ENCODE measurements around the gene CCNI2.

Gene CCNI2

GRCh38 chr5:132761321-132762240 lies 14.4 kb downstream of the CCNI2 start:
- H3K27ac ChIP-seq (ENCODE audit: low read length): no peak overlapping the region
- H3K9me3 ChIP-seq (ENCODE audit: control insufficient read depth, low read depth, low read length): no peaks in the 10 kb centered on the region
- no peaks in the 10 kb centered on the region for H3K4me1 ChIP-seq (ENCODE audit: control insufficient read depth, low read depth, low read length)
- no peaks in the 10 kb centered on the region for H3K27me3 ChIP-seq (ENCODE audit: control insufficient read depth, insufficient read depth, low read length)
- no peaks in the 10 kb centered on the region for H3K36me3 ChIP-seq (ENCODE audit: control insufficient read depth, low read depth, low read length)
- H3K9ac ChIP-seq (ENCODE audit: low read length): no peak overlapping the region
- H3K4me3 ChIP-seq (ENCODE audit: low read length): no peak overlapping the region

DNA sequence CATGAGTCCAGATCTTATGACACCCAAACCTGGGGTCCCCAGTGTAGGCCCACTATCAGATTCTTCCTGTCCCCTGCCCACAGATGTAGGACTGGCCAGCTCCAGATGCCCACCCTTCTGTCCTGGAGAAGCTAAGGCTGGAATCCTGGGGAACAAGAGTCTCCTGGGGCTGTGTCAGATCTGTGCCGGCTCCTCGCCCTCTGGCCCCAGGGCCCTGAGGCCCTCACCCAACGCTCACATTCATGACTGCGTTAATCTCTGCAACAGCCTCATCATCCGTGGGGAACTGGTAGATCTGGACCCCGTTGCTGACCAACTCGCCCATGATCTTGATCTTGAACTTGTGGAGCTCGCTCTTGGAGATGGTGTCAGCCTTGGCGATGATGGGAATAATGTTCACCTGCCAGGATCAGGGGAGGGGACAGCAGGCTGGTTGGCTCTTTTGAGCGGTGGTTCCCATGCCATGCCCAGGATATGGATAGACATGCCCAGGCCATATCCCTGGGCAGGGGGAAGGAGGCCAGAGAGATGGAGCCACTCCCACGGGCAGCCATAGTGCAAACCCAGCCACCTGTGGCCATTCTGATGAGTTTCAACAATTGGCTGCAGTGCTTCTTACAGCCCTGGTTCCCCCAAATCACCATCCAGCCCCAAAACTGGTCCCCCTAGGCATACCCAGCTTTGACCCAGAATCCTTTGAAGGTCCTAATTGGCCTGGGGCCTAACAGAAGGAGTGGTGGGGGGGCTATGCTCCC lies 15.2 kb downstream of the CCNI2 start:
- Histone ChIP-seq H3K27me3 (ENCODE audit: control insufficient read depth, insufficient read depth, low read length) (no peaks in the 10 kb centered on the region), H3K4me1 (ENCODE audit: control insufficient read depth, low read depth, low read length) (no peaks in the 10 kb centered on the region), H3K4me3 (ENCODE audit: low read length) (no peak overlapping the region), H3K36me3 (ENCODE audit: control insufficient read depth, low read depth, low read length) (no peaks in the 10 kb centered on the region), H3K9me3 (ENCODE audit: control insufficient read depth, low read depth, low read length) (no peaks in the 10 kb centered on the region), H3K27ac (ENCODE audit: low read length) (no peak overlapping the region), H3K9ac (ENCODE audit: low read length) (no peak overlapping the region)

GRCh38 chr5:132763181-132764036 lies 16.2 kb downstream of the CCNI2 start:
- H3K27me3 ChIP-seq (ENCODE audit: control insufficient read depth, insufficient read depth, low read length): no peaks in the 10 kb centered on the region
- H3K9me3 ChIP-seq (ENCODE audit: control insufficient read depth, low read depth, low read length): no peaks in the 10 kb centered on the region
- H3K4me3 ChIP-seq (ENCODE audit: low read length): no peak overlapping the region
- H3K9ac ChIP-seq (ENCODE audit: low read length): no peak overlapping the region
- no peaks in the 10 kb centered on the region for H3K4me1 ChIP-seq (ENCODE audit: control insufficient read depth, low read depth, low read length)
- no peaks in the 10 kb centered on the region for H3K36me3 ChIP-seq (ENCODE audit: control insufficient read depth, low read depth, low read length)
- H3K27ac ChIP-seq (ENCODE audit: low read length): no peak overlapping the region

- H3K9me3 ChIP-seq (ENCODE audit: control insufficient read depth, low read depth, low read length): no peaks in the 10 kb centered on the region
- H3K9ac ChIP-seq (ENCODE audit: low read length): no peak overlapping the region
- H3K27me3 ChIP-seq (ENCODE audit: control insufficient read depth, insufficient read depth, low read length): no peaks in the 10 kb centered on the region
- H3K27ac ChIP-seq (ENCODE audit: low read length): no peak overlapping the region
- no peaks in the 10 kb centered on the region for H3K4me1 ChIP-seq (ENCODE audit: control insufficient read depth, low read depth, low read length)
- no peaks in the 10 kb centered on the region for H3K36me3 ChIP-seq (ENCODE audit: control insufficient read depth, low read depth, low read length)
- H3K4me3 ChIP-seq (ENCODE audit: low read length): no peak overlapping the region
Observed at GRCh38 chr5:132764051-132764450, 16.8 kb downstream of the CCNI2 start.

- Histone ChIP-seq H3K9ac (ENCODE audit: low read length) (no peak overlapping the region), H3K36me3 (ENCODE audit: control insufficient read depth, low read depth, low read length) (no peaks in the 10 kb centered on the region), H3K27me3 (ENCODE audit: control insufficient read depth, insufficient read depth, low read length) (no peaks in the 10 kb centered on the region)
Observed at GRCh38 chr5:132764671-132765238, 17.5 kb downstream of the CCNI2 start.

DNA sequence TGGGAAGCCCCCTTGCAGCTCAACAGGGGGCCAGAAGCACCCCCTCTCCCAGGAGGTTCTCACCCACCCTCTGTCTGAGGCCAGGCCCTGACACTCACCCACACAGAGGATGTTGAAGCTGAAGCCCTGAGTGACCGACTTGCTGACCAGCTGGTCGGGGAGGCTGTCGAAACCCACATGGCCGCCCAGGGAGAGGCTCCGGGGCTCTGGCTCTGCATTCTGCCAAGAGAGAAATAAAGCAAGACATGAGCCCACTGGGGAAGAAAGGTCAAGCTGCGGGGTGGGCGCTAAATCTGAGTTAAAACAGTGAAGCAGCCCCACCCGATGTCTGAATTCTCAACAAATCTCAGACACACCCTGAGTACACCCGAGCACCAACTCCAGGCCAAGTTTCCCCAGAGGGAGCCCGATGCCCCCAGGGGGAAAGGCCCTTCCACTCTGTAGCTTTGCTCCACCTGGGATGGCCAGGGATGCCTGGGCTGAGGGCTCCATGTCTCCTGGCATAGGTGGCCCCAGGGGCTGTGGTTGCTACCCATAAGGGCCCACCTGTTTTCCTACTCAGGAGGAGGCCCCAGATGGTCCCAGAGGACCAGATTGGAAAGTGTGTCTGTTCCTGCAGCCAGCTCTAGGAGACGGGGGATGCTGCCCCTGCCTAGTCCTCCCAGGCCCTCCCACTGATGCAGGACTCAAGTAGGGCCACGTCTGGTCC lies 18.2 kb downstream of the CCNI2 start:
- no peaks in the 10 kb centered on the region for H3K36me3 ChIP-seq (ENCODE audit: control insufficient read depth, low read depth, low read length)
- peaks cover under 1% of the 10 kb centered on the region for H3K4me1 ChIP-seq (ENCODE audit: control insufficient read depth, low read depth, low read length)

More at GRCh38 chr5:132764671-132765238, 17.5 kb downstream of the CCNI2 start:
- Histone ChIP-seq H3K9me3 (ENCODE audit: control insufficient read depth, low read depth, low read length) (no peaks in the 10 kb centered on the region), H3K27ac (ENCODE audit: low read length) (no peak overlapping the region), H3K4me1 (ENCODE audit: control insufficient read depth, low read depth, low read length) (no peaks in the 10 kb centered on the region), H3K4me3 (ENCODE audit: low read length) (no peak overlapping the region)

GRCh38 chr5:132766020-132766805 lies 19.0 kb downstream of the CCNI2 start:
- Histone ChIP-seq H3K4me3 (ENCODE audit: low read length) (no peak overlapping the region), H3K36me3 (ENCODE audit: control insufficient read depth, low read depth, low read length) (no peaks in the 10 kb centered on the region), H3K9ac (ENCODE audit: low read length) (no peak overlapping the region), H3K27ac (ENCODE audit: low read length) (no peak overlapping the region), H3K27me3 (ENCODE audit: control insufficient read depth, insufficient read depth, low read length) (no peaks in the 10 kb centered on the region), H3K9me3 (ENCODE audit: control insufficient read depth, low read depth, low read length) (no peaks in the 10 kb centered on the region), H3K4me1 (ENCODE audit: control insufficient read depth, low read depth, low read length) (peaks cover 5% of the 10 kb centered on the region)

More for the DNA sequence above, 18.2 kb downstream of the CCNI2 start:
- Histone ChIP-seq H3K27ac (ENCODE audit: low read length) (no peak overlapping the region), H3K9me3 (ENCODE audit: control insufficient read depth, low read depth, low read length) (no peaks in the 10 kb centered on the region), H3K9ac (ENCODE audit: low read length) (no peak overlapping the region), H3K27me3 (ENCODE audit: control insufficient read depth, insufficient read depth, low read length) (no peaks in the 10 kb centered on the region), H3K4me3 (ENCODE audit: low read length) (no peak overlapping the region)

GRCh38 chr5:132766806-132767055 lies 19.5 kb downstream of the CCNI2 start:
- Histone ChIP-seq H3K9me3 (ENCODE audit: control insufficient read depth, low read depth, low read length) (no peaks in the 10 kb centered on the region), H3K27ac (ENCODE audit: low read length) (no peak overlapping the region), H3K27me3 (ENCODE audit: control insufficient read depth, insufficient read depth, low read length) (no peaks in the 10 kb centered on the region), H3K9ac (ENCODE audit: low read length) (no peak overlapping the region), H3K4me1 (ENCODE audit: control insufficient read depth, low read depth, low read length) (peaks cover 8% of the 10 kb centered on the region), H3K4me3 (ENCODE audit: low read length) (no peak overlapping the region), H3K36me3 (ENCODE audit: control insufficient read depth, low read depth, low read length) (no peaks in the 10 kb centered on the region)

- Histone ChIP-seq H3K27me3 (ENCODE audit: control insufficient read depth, insufficient read depth, low read length) (no peaks in the 10 kb centered on the region), H3K4me3 (ENCODE audit: low read length) (no peak overlapping the region), H3K9me3 (ENCODE audit: control insufficient read depth, low read depth, low read length) (no peaks in the 10 kb centered on the region)
Observed at GRCh38 chr5:132767150-132767549, 19.9 kb downstream of the CCNI2 start.

GRCh38 chr5:132768485-132768868 lies 21.3 kb downstream of the CCNI2 start:
- H3K36me3 ChIP-seq (ENCODE audit: control insufficient read depth, low read depth, low read length): no peaks in the 10 kb centered on the region
- H3K4me1 ChIP-seq (ENCODE audit: control insufficient read depth, low read depth, low read length): peaks cover 12% of the 10 kb centered on the region
- no peaks in the 10 kb centered on the region for H3K9me3 ChIP-seq (ENCODE audit: control insufficient read depth, low read depth, low read length)
- H3K27me3 ChIP-seq (ENCODE audit: control insufficient read depth, insufficient read depth, low read length): no peaks in the 10 kb centered on the region
- H3K4me3 ChIP-seq (ENCODE audit: low read length): no peak overlapping the region
- no peak overlapping the region for H3K27ac ChIP-seq (ENCODE audit: low read length)
- H3K9ac ChIP-seq (ENCODE audit: low read length): no peak overlapping the region

More at GRCh38 chr5:132767150-132767549, 19.9 kb downstream of the CCNI2 start:
- Histone ChIP-seq H3K4me1 (ENCODE audit: control insufficient read depth, low read depth, low read length) (peaks cover 12% of the 10 kb centered on the region), H3K9ac (ENCODE audit: low read length) (no peak overlapping the region), H3K27ac (ENCODE audit: low read length) (no peak overlapping the region), H3K36me3 (ENCODE audit: control insufficient read depth, low read depth, low read length) (no peaks in the 10 kb centered on the region)
